ENCODE measurements around the gene DUT.

DUT gene

DNA sequence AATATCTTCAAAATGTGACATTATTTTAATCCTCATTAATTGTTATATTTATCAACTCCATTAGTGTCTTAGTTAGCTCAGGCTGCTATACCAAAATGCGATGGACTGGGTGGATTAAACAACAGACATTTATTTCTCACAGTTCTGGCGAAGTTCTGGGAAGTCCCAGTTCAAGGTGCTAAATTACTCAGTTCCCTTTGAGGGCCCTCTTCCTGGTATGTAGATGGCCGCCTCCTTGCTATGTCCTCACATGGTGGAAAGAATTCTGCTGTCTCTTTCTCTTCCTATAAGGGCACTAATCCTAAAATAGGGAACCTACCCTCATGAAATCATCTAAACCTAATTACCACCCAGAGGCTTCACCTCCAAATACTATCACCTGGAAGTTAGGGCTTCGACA, 38.8 kb upstream of the DUT start:
- H3K9ac ChIP-seq (ENCODE audit: low read depth, low read length, poor library complexity, severe bottlenecking): no peak overlapping the region
- H3K27me3 ChIP-seq (ENCODE audit: insufficient read depth, low read length, poor library complexity, severe bottlenecking): no peaks in the 10 kb centered on the region
- H3K4me2 ChIP-seq (ENCODE audit: low read depth, low read length, poor library complexity, severe bottlenecking): no peak overlapping the region
- H3F3A ChIP-seq (ENCODE audit: low read depth): no peaks in the 10 kb centered on the region
- no peak for TF ChIP-seq EZH2phosphoT487 (IDR thresholded peaks at IDR 0.05; ENCODE audit: borderline replicate concordance)
- TF ChIP-seq, protein P1, sequence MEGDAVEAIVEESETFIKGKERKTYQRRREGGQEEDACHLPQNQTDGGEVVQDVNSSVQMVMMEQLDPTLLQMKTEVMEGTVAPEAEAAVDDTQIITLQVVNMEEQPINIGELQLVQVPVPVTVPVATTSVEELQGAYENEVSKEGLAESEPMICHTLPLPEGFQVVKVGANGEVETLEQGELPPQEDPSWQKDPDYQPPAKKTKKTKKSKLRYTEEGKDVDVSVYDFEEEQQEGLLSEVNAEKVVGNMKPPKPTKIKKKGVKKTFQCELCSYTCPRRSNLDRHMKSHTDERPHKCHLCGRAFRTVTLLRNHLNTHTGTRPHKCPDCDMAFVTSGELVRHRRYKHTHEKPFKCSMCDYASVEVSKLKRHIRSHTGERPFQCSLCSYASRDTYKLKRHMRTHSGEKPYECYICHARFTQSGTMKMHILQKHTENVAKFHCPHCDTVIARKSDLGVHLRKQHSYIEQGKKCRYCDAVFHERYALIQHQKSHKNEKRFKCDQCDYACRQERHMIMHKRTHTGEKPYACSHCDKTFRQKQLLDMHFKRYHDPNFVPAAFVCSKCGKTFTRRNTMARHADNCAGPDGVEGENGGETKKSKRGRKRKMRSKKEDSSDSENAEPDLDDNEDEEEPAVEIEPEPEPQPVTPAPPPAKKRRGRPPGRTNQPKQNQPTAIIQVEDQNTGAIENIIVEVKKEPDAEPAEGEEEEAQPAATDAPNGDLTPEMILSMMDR (conservative IDR thresholded peaks at IDR 0.05; ENCODE audit: low read length): no peak
- no peaks in the 10 kb centered on the region for H3K9me3 ChIP-seq (ENCODE audit: insufficient read depth, low read depth, low read length)
- H3K79me2 ChIP-seq (ENCODE audit: insufficient read depth, low read length): no peaks in the 10 kb centered on the region
- H2AFZ ChIP-seq (ENCODE audit: low read length): no peak overlapping the region
- no peak overlapping the region for H3K4me3 ChIP-seq (ENCODE audit: low read length, poor library complexity, severe bottlenecking)
- H3K9me2 ChIP-seq (replicated peaks; ENCODE audit: low read depth, low read length): no peaks in the 10 kb centered on the region
- no peaks in the 10 kb centered on the region for H3K4me1 ChIP-seq (ENCODE audit: insufficient read depth, low read length, poor library complexity, severe bottlenecking)
- H3K36me3 ChIP-seq (ENCODE audit: insufficient read depth, low read length): no peaks in the 10 kb centered on the region
- no peaks in the 10 kb centered on the region for H4K20me1 ChIP-seq (ENCODE audit: insufficient read depth, low read length, poor library complexity, severe bottlenecking)

DNA sequence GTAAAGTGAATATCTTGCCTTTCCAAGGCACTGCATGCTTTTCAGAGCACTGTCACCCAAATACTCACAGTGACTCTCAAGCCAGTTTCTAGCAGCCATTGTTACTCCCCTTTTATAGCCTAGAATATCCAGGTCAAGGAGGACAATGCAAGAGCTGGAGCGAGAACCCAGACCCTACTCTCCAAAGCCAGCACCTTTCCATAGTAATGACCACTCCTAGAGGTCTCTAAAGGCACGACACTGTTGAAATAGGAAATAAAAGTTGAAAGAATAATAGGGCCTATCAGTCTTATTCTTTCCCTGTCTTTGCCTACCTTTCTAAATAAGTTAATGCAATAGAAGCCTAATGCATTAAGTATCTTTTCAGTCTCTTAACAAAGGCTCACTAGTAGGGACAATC, 33.6 kb upstream of the DUT start:
- Histone ChIP-seq H3K36me3 (ENCODE audit: insufficient read depth, low read length) (no peaks in the 10 kb centered on the region), H4K20me1 (ENCODE audit: insufficient read depth, low read length, poor library complexity, severe bottlenecking) (no peaks in the 10 kb centered on the region), H3K9me3 (ENCODE audit: insufficient read depth, low read depth, low read length) (no peaks in the 10 kb centered on the region), H3K9ac (ENCODE audit: low read depth, low read length, poor library complexity, severe bottlenecking) (no peak overlapping the region), H3K4me2 (ENCODE audit: low read depth, low read length, poor library complexity, severe bottlenecking) (no peak overlapping the region), H3K27me3 (ENCODE audit: insufficient read depth, low read length, poor library complexity, severe bottlenecking) (no peaks in the 10 kb centered on the region), H3K79me2 (ENCODE audit: insufficient read depth, low read length) (no peaks in the 10 kb centered on the region), H3K4me1 (ENCODE audit: insufficient read depth, low read length, poor library complexity, severe bottlenecking) (no peaks in the 10 kb centered on the region), H3K4me3 (ENCODE audit: low read length, poor library complexity, severe bottlenecking) (no peak overlapping the region), H3F3A (ENCODE audit: low read depth) (no peaks in the 10 kb centered on the region), H2AFZ (ENCODE audit: low read length) (no peak overlapping the region), H3K9me2 (replicated peaks; ENCODE audit: low read depth, low read length) (no peaks in the 10 kb centered on the region)
- TF ChIP-seq, protein P1 (conservative IDR thresholded peaks at IDR 0.05; ENCODE audit: low read length): no peak
- TF ChIP-seq EZH2phosphoT487 (IDR thresholded peaks at IDR 0.05; ENCODE audit: borderline replicate concordance): no peak

DNA sequence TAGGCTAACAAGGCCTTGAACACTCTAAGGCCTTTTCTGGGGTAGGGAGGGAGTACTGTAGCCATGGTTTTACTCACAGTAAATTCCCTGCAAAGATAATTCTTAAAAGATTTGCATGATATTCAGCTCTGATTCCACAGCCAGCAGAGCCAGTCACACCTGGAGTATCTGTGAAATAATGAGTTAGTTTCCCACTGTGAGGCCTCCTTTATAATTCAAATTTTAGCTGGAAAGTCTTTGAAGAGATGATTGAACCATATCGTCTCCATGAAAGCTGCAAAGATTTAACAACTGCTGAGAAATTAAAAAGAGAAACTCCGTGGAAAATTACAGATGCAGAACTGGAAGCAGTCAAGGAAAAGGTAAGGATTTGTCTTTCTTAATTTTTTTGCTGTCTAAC, 32.3 kb upstream of the DUT start:
- H4K20me1 ChIP-seq (ENCODE audit: insufficient read depth, low read length, poor library complexity, severe bottlenecking): no peaks in the 10 kb centered on the region
- no peaks in the 10 kb centered on the region for H3K79me2 ChIP-seq (ENCODE audit: insufficient read depth, low read length)
- TF ChIP-seq, protein P1 (conservative IDR thresholded peaks at IDR 0.05; ENCODE audit: low read length): no peak
- no peak overlapping the region for H3K9ac ChIP-seq (ENCODE audit: low read depth, low read length, poor library complexity, severe bottlenecking)
- no peaks in the 10 kb centered on the region for H3F3A ChIP-seq (ENCODE audit: low read depth)
- no peaks in the 10 kb centered on the region for H3K27me3 ChIP-seq (ENCODE audit: insufficient read depth, low read length, poor library complexity, severe bottlenecking)
- H3K36me3 ChIP-seq (ENCODE audit: insufficient read depth, low read length): no peaks in the 10 kb centered on the region
- no peak overlapping the region for H3K4me2 ChIP-seq (ENCODE audit: low read depth, low read length, poor library complexity, severe bottlenecking)
- no peaks in the 10 kb centered on the region for H3K9me2 ChIP-seq (replicated peaks; ENCODE audit: low read depth, low read length)
- H3K9me3 ChIP-seq (ENCODE audit: insufficient read depth, low read depth, low read length): no peaks in the 10 kb centered on the region
- H3K4me1 ChIP-seq (ENCODE audit: insufficient read depth, low read length, poor library complexity, severe bottlenecking): no peaks in the 10 kb centered on the region
- H3K4me3 ChIP-seq (ENCODE audit: low read length, poor library complexity, severe bottlenecking): no peak overlapping the region
- H2AFZ ChIP-seq (ENCODE audit: low read length): no peak overlapping the region

Measured in Loucy (cell line).